Upper lobe of left lung (tissue), 4 donors: ENCODE results near the gene CCNDBP1.

Source experiments
- POLR2A ChIP-seq, 4 donors: fragments of 450-650 bp; IDR thresholded peaks; one replicate each; pipeline ENCODE4 v1.5.1; 2016 to 2017; ENCODE audit warnings: antibody characterized with exemption in 4 of 4, mild to moderate bottlenecking in 2 of 4
- TF ChIP-seq, protein P1 (sequence below), 6 experiments: fragments of 450-650 bp in 4 of 6; fragments of 200-600 bp in 2 of 6; sonication (generic) in 2 of 6; IDR thresholded peaks; one replicate each; pipeline ENCODE4 v1.5.1; 2016 to 2019; ENCODE audit warnings: antibody characterized with exemption in 6 of 6

- TF ChIP-seq, protein P1, sequence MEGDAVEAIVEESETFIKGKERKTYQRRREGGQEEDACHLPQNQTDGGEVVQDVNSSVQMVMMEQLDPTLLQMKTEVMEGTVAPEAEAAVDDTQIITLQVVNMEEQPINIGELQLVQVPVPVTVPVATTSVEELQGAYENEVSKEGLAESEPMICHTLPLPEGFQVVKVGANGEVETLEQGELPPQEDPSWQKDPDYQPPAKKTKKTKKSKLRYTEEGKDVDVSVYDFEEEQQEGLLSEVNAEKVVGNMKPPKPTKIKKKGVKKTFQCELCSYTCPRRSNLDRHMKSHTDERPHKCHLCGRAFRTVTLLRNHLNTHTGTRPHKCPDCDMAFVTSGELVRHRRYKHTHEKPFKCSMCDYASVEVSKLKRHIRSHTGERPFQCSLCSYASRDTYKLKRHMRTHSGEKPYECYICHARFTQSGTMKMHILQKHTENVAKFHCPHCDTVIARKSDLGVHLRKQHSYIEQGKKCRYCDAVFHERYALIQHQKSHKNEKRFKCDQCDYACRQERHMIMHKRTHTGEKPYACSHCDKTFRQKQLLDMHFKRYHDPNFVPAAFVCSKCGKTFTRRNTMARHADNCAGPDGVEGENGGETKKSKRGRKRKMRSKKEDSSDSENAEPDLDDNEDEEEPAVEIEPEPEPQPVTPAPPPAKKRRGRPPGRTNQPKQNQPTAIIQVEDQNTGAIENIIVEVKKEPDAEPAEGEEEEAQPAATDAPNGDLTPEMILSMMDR (IDR thresholded peaks at IDR 0.05), result no peak
- TF ChIP-seq POLR2A (IDR thresholded peaks at IDR 0.05), result no peak
Measured at GRCh38 chr15:43153269-43153668, 31.9 kb upstream of the CCNDBP1 start.
